Umbilical cord (tissue), 2 donors: ENCODE measurements around the gene ARHGEF38. TPM values are rescaled to one million over a fixed set of nuclear protein-coding genes. Genes with fewer than 3 reads are reported as not detected.
"Not testable (repeated sequence)": the region's sequence is repeated elsewhere in the genome, so short reads cannot be mapped to it uniquely, and the experiment has no call there.

Experiments used
- DNase-seq: peaks from one replicate; pipeline ENCODE4 v3.0.0-alpha.2; 2015; ENCODE audit warnings: low spot score
- total RNA-seq: library from RNA; depleted of rRNA; stranded (reverse); fragments of >200 nt; gene quantifications from one replicate; pipeline ENCODE4 v1.2.3, GENCODE V29; 2014; ENCODE audit warnings: low replicate concordance; ENCODE audit not compliant: insufficient read depth

ARHGEF38 gene
- total RNA-seq, 1 donor from 2014 or later: 6.0 TPM

DNA sequence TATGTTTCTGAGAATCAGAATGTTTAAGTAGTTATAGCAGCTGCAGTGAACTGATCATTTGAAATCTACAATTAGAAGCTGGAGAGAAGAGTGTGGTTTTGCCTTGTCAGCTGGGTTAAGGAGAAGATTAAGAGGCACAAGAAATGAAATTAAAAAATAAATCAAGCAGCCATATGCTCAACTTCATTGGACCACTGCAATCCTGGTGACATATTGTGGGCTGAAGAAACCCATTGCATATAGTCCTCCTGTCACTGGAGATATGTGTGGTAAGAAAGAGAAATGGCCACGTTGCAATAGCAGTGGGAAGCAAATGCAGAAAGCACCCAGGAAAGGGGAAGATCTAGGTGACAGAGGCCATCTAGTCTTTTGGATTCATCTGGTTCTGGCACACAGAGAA is 93.0 kb downstream of the ARHGEF38 start:
- DNase-seq: no peak

GRCh38 chr4:105650190-105650589 is 97.8 kb downstream of the ARHGEF38 start:
- DNase-seq: no peak

DNA sequence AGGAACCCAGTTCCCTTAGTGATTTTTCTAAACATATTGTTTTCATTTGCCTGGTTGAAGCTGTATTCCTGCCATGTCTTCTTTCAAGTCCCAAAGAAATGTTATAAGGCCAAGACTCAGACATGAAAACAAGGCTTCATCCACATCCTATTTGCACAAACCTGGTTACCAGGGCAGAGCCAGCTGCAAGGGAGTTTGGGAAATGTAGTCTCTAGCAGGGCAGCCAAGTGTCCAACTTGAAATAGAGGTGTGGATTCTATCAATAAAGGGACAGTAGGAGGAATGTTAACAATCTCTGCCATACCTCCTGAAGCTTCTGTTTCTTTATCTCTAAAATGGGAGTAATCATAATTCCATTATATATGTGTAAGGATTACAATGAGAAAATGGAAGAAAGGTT is 99.5 kb downstream of the ARHGEF38 start:
- no peak for DNase-seq

DNA sequence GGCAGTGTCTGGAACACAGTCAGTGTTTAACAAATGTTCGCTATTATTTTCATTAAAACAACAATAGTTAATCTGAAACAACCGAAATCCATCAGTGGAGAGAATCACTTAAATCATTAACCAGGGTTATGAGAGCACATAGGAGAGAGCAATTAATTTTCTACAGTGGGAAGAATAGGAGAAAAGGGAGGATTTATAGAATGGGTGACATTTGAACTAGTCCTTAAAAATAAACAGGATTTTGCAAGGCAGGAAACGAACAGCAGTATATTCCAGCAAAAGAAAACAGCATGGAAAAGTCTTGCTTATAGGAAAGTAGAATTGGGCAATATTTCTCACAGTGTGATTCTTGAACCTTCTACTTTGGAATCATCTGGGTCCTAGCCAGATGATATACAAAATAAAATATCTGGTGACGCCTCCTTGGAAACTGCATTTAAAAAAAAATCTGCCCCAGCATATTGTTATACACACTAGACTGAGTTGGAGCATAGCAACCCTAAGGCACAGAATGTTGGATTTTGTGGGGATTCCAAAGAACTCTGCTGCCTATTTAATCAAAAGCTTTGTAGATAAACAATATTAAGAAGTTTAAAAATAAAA is 100.0 kb downstream of the ARHGEF38 start:
- no peak for DNase-seq

GRCh38 chr4:105657117-105657765 is 104.8 kb downstream of the ARHGEF38 start:
- no peak for DNase-seq

GRCh38 chr4:105659190-105659589 is 106.8 kb downstream of the ARHGEF38 start:
- no peak for DNase-seq

DNA sequence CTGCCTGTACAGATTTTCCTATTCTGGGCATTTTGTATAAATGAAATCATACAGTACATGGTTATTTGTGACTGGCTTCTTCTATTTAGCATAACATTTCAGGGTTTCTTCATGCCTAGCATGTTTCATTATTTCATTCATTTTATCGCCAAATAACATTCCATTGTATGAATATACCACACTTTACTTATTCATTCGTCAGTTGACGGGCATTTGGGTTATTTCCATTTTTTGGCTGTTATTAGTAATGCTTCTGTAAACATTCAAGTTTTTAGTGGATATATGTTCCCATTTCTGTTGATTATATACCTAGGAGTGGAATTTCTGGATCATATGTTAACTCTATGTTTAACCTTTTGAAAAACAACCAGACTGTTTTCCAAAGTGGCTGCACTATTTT is 108.6 kb downstream of the ARHGEF38 start:
- DNase-seq: no peak

GRCh38 chr4:105662935-105663675 is 110.7 kb downstream of the ARHGEF38 start:
- no peak for DNase-seq

GRCh38 chr4:105666693-105667092 is 114.3 kb downstream of the ARHGEF38 start:
- DNase-seq: peak; percentile 43

GRCh38 chr4:105670684-105671083 is 118.3 kb downstream of the ARHGEF38 start:
- DNase-seq: no peak

DNA sequence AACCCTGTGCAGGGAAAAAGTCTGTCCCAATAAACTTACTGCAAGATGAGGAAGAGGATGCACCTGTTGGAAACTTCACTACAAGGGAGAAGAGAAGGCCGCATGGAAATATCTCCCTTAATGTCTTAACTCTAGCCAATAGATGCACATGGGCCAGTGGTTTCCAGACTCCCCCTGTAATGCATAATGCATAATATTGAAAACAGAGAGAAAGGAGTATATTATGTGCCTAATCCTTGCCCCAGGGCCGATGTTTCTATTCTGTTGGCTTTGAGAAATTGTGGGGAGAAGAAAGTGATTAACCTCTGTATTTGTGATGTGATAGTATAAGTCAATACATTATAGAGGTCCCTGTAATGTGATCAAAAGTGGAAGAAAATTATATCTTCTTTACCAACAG is 118.9 kb downstream of the ARHGEF38 start:
- no peak for DNase-seq

DNA sequence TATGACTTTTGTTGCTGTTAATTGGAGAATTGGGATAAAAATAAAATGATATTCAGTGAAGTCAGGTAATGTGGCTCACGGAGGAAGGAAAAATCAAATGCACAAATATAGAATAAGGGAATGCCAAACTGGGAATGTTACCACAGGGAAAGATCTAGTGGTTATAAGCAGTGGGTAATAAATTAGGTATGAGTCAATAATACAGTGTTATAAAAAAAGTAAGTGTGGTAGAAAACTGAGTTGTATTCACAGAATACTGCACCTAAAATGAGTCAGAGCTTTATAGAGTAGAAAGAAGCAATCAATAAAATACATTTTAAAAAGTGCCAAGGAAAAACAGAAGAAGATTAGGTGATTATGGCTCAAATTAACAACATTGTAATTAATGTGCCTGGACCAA is 121.6 kb downstream of the ARHGEF38 start:
- no peak for DNase-seq

DNA sequence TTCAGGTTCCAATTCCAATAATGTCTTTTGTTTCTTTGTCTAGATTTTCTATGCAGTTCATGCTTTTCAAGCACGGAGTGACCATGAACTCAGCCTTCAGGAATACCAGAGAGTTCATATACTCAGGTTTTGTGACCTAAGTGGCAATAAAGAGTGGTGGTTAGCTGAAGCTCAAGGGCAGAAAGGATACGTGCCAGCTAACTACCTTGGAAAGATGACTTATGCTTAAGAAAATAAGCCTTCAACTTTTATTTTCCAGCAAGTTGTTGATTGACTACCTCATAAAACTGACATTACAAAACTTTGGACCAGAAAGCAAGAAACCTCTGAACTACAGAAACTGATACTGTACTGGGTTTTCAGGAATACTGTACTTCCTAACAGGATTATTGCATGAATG is 125.3 kb downstream of the ARHGEF38 start:
- no peak for DNase-seq

- DNase-seq: no peak
Measured at GRCh38 chr4:105679186-105679585, 126.8 kb downstream of the ARHGEF38 start.

- peak; percentile 17 for DNase-seq
Measured at GRCh38 chr4:105683038-105683437, 130.6 kb downstream of the ARHGEF38 start.

DNA sequence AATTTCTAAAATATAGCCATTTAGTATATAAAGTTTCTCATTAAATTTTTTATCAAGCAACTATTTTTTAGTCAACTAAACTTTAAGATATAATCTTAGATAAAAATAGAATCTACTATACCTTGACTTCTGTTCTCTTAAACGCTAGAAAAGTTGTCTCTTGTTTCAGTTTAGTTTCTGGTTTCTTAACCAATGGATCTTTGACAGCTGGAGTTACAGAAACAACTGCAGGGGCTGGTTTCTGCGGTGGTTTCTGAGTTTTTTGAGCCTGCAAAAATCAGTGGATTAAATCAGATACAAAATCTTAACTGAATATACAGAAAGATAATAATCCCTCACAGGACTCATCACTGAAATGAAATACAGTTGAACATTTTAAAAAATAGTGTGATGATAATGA is 134.2 kb downstream of the ARHGEF38 start:
- no peak for DNase-seq

DNA sequence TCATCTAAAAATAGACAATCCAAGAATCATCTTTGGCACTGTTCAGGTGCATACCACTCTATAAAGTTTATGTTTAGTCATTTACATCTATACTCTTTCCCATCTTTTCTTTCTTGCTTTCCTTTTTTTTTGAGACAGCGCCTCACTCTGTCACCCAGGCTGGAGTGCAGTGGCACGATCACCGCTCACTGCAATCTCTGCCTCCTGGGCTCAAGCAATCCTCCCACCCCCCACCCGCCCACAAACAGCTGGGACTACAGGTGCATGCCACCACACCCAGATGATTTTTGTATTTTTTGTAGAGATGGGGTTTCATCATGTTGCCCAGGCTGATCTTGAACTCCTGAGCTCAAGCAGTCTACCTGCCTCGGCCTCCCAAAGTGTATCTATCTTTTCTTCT is 142.4 kb downstream of the ARHGEF38 start:
- DNase-seq: not testable (repeated sequence)

DNA sequence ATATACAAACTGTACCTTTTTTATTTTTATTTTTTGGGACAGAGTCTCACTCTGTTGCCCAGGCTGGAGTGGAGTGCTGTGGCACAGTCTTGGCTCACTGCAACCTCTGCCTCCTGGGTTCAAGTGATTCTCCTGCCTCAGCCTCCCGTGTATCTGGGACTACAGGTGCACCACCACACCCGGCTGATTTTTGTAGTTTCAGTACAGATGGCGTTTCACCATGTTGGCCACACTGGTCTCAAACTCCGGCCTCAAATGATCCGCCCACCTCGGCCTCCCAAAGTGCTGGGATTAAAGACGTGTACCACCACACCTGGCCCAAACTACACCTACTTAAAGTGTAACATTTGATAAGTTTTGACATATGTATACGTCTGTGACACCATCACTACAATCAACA is 143.4 kb downstream of the ARHGEF38 start:
- DNase-seq: not testable (repeated sequence)

- DNase-seq: no peak
Measured at GRCh38 chr4:105698607-105699006, 146.2 kb downstream of the ARHGEF38 start.

GRCh38 chr4:105707782-105708180 is 155.4 kb downstream of the ARHGEF38 start:
- no peak for DNase-seq

DNA sequence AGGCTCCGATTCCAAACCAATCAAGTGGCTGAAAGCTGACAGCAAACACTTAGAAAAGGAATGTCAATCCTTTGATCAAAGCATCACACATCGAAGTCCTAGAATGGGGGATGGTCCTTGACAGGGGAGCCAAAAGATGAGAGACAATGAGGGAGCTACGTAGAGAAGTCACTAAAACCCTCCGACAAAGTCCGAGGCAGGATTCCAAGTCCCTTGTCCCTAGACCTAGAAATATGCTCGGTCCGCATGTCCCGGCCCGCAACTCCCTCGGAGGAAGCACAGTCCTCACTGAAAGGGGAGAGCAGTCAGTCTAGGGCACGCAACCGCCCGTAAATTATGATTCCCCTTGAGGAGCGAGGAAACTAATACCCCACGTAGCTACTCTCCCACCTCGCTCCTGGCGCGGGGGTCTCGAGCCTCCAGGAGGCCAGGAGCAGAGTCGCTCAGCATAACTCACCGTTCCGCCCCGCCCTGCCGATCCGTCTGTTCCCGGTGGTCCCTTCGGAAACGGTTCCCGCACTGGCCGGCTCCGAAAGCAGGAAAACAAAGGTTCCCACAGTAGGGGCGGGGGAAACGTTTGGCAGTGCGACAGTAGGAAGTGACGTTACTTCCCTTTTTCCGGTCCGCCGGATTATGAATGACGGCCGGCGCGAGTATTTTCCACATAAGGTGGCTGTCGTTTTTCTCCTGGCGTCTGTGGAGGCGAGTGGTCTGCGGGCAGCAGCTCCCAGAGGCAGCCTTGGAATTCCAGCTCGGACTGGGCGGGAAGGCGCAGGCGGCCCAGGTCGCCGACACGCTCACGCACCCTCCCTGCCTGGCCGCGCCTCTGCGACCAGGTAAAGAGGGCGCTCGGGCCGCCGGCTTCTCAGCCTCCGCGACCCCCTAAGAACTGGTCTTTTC is 156.0 kb downstream of the ARHGEF38 start, which contains the start of the genes GSTCD and INTS12:
GSTCD (plus strand) TSS at position 604 of the 900 bp plus-strand sequence. CDS start 8,830 bp downstream, outside the sequence.
INTS12 (minus strand) TSS at position 509 of the 900 bp plus-strand sequence. CDS start 8,684 bp downstream, outside the sequence.
- peak; percentile 93 for DNase-seq

GRCh38 chr4:105709081-105709450 is 156.6 kb downstream of the ARHGEF38 start:
- DNase-seq: peak; percentile 31
